Astrocyte (in vitro differentiated cells and primary cell): ENCODE measurements around the gene KANK4. TPM values are rescaled to one million over a fixed set of nuclear protein-coding genes. Genes with fewer than 3 reads are reported as not detected.

ENCODE experiments used
- DNase-seq: peaks from one replicate; pipeline ENCODE4 v3.0.0-alpha.2; 2010; ENCODE audit warnings: low read depth
- FAIRE-seq: peaks from 2 replicates; lab custom pipeline; 2011; peaks lifted over from hg19 to GRCh38; lab: Jason Lieb, UNC
- H2AFZ ChIP-seq: 2 replicates; pipeline ENCODE4 v1.6.0; 2012; ENCODE audit warnings: low read depth, low read length, inconsistent platforms
- H3K27ac ChIP-seq: 2 replicates; pipeline ENCODE4 v1.5.1; 2011; ENCODE audit warnings: low read depth, low read length, inconsistent platforms
- H3K27me3 ChIP-seq: 2 replicates; pipeline ENCODE4 v1.6.0; 2011; ENCODE audit warnings: low read length, inconsistent platforms; ENCODE audit not compliant: insufficient read depth
- H3K36me3 ChIP-seq: 2 replicates; pipeline ENCODE4 v1.5.1; 2011; ENCODE audit warnings: low read length, inconsistent platforms; ENCODE audit not compliant: insufficient read depth
- H3K4me1 ChIP-seq: 2 replicates; pipeline ENCODE4 v1.5.1; 2011; ENCODE audit warnings: low read length, inconsistent platforms; ENCODE audit not compliant: insufficient read depth
- H3K4me2 ChIP-seq: 2 replicates; pipeline ENCODE4 v1.6.0; 2012; ENCODE audit warnings: low read length, inconsistent platforms
- H3K4me3 ChIP-seq: 2 replicates; pipeline ENCODE4 v1.5.1; 2011; ENCODE audit warnings: low read depth, mild to moderate bottlenecking, low read length, inconsistent platforms; ENCODE audit not compliant: insufficient read depth
- H3K79me2 ChIP-seq: 2 replicates; pipeline ENCODE4 v1.6.0; 2012; ENCODE audit warnings: mild to moderate bottlenecking, low read length, inconsistent platforms; ENCODE audit not compliant: insufficient read depth
- H3K9ac ChIP-seq: 2 replicates; pipeline ENCODE4 v1.6.0; 2012; ENCODE audit warnings: mild to moderate bottlenecking, low read length, inconsistent platforms
- H3K9me3 ChIP-seq: 2 replicates; pipeline ENCODE4 v1.5.1; 2012; ENCODE audit warnings: low read depth, mild to moderate bottlenecking, low read length, inconsistent platforms; ENCODE audit not compliant: insufficient read depth
- H4K20me1 ChIP-seq: 2 replicates; pipeline ENCODE4 v1.6.0; 2012; ENCODE audit warnings: low read length, inconsistent platforms; ENCODE audit not compliant: insufficient read depth
- H3K27ac Mint-ChIP-seq: one replicate; pipeline ENCODE4 v1.8.0; 2021; ENCODE audit warnings: mild to moderate bottlenecking, mixed read lengths; ENCODE audit not compliant: unreplicated experiment
- H3K27me3 Mint-ChIP-seq: one replicate; pipeline ENCODE4 v1.8.0; 2021; ENCODE audit warnings: low read depth, mixed read lengths; ENCODE audit not compliant: unreplicated experiment
- H3K36me3 Mint-ChIP-seq: one replicate; pipeline ENCODE4 v1.8.0; 2021; ENCODE audit warnings: low read depth, mixed read lengths; ENCODE audit not compliant: unreplicated experiment
- H3K4me1 Mint-ChIP-seq: one replicate; pipeline ENCODE4 v1.8.0; 2021; ENCODE audit warnings: low read depth, mixed read lengths; ENCODE audit not compliant: unreplicated experiment
- H3K4me3 Mint-ChIP-seq: one replicate; pipeline ENCODE4 v1.8.0; 2021; ENCODE audit warnings: mild to moderate bottlenecking, moderate library complexity, mixed read lengths; ENCODE audit not compliant: unreplicated experiment
- H3K9me3 Mint-ChIP-seq: one replicate; pipeline ENCODE4 v1.8.0; 2021; ENCODE audit warnings: mild to moderate bottlenecking, mixed read lengths; ENCODE audit not compliant: unreplicated experiment
- EZH2 ChIP-seq: IDR thresholded peaks from 2 replicates; pipeline ENCODE4 v1.6.1; 2012; ENCODE audit warnings: mild to moderate bottlenecking, low read length, inconsistent platforms; ENCODE audit not compliant: insufficient read depth
- total RNA-seq: library from RNA; stranded (reverse); gene quantifications from 2 replicates; pipeline ENCODE4 v1.2.1, GENCODE V29; 2021
- TF ChIP-seq, protein P1 (sequence below): IDR thresholded peaks from 2 replicates; pipeline ENCODE4 v1.5.1; 2011; ENCODE audit warnings: low read depth, mild to moderate bottlenecking, inconsistent platforms, low read length, moderate library complexity; ENCODE audit not compliant: insufficient read depth

KANK4 gene
- total RNA-seq, 1 donor from 2014 or later = 8.5 TPM

- H4K20me1 ChIP-seq = no peaks in the 10 kb centered on the region
- Mint-ChIP-seq H3K27ac (no peak overlapping the region), H3K4me1 (peaks cover 3% of the 10 kb centered on the region), H3K4me3 (no peak overlapping the region), H3K36me3 (peaks cover 21% of the 10 kb centered on the region), H3K9me3 (peaks cover 4% of the 10 kb centered on the region), H3K27me3 (no peaks in the 10 kb centered on the region)
- H3K4me2 ChIP-seq = no peak overlapping the region
- no peaks in the 10 kb centered on the region for H3K36me3 ChIP-seq
- H3K79me2 ChIP-seq = no peaks in the 10 kb centered on the region
- peaks cover 3% of the 10 kb centered on the region for H3K9me3 ChIP-seq
- H3K27ac ChIP-seq = no peak overlapping the region
- H3K27me3 ChIP-seq = peaks cover 6% of the 10 kb centered on the region
- DNase-seq = no peak
- H3K9ac ChIP-seq = no peak overlapping the region
- no peak overlapping the region for H2AFZ ChIP-seq
- H3K4me3 ChIP-seq = no peak overlapping the region
- FAIRE-seq = no peak
- no peaks in the 10 kb centered on the region for H3K4me1 ChIP-seq
- TF ChIP-seq, protein P1, sequence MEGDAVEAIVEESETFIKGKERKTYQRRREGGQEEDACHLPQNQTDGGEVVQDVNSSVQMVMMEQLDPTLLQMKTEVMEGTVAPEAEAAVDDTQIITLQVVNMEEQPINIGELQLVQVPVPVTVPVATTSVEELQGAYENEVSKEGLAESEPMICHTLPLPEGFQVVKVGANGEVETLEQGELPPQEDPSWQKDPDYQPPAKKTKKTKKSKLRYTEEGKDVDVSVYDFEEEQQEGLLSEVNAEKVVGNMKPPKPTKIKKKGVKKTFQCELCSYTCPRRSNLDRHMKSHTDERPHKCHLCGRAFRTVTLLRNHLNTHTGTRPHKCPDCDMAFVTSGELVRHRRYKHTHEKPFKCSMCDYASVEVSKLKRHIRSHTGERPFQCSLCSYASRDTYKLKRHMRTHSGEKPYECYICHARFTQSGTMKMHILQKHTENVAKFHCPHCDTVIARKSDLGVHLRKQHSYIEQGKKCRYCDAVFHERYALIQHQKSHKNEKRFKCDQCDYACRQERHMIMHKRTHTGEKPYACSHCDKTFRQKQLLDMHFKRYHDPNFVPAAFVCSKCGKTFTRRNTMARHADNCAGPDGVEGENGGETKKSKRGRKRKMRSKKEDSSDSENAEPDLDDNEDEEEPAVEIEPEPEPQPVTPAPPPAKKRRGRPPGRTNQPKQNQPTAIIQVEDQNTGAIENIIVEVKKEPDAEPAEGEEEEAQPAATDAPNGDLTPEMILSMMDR = no peak
- TF ChIP-seq EZH2 = no peak
Measured at GRCh38 chr1:62269851-62270495, 49.3 kb downstream of the KANK4 start.

DNA sequence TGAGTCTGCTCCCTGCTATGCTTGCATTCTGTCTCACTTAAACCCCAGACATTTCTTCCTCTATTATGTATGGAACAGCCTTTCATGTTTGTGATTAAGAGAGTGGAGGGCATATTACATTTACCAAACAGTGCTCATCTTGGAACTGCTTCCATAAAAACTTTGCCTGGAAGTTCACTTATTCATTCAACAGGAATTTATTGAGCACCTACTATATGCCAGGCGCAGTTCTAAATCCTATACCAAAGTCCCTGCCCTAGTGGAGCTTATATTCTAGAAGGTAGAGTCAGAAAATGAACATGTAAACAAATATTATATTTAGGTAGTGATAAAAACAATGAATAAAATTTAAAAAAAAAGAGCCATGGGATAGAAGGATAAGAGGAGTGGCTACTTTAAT is 49.8 kb downstream of the KANK4 start:
- Histone ChIP-seq H3K27me3 (peaks cover 7% of the 10 kb centered on the region), H4K20me1 (no peaks in the 10 kb centered on the region), H3K36me3 (no peaks in the 10 kb centered on the region), H3K9ac (no peak overlapping the region), H2AFZ (no peak overlapping the region), H3K4me2 (no peak overlapping the region), H3K9me3 (peaks cover 3% of the 10 kb centered on the region), H3K27ac (no peak overlapping the region), H3K4me3 (no peak overlapping the region), H3K79me2 (no peaks in the 10 kb centered on the region), H3K4me1 (no peaks in the 10 kb centered on the region)
- H3K27me3 Mint-ChIP-seq = no peaks in the 10 kb centered on the region
- no peak overlapping the region for H3K27ac Mint-ChIP-seq
- no peak for FAIRE-seq
- no peak overlapping the region for H3K4me3 Mint-ChIP-seq
- TF ChIP-seq, protein P1 = no peak
- TF ChIP-seq EZH2 = no peak
- peaks cover 3% of the 10 kb centered on the region for H3K4me1 Mint-ChIP-seq
- peaks cover 17% of the 10 kb centered on the region for H3K36me3 Mint-ChIP-seq
- no peak for DNase-seq
- H3K9me3 Mint-ChIP-seq = peaks cover 4% of the 10 kb centered on the region

- no peak for FAIRE-seq
- H3K4me2 ChIP-seq = no peak overlapping the region
- H3K4me1 Mint-ChIP-seq = peaks cover 8% of the 10 kb centered on the region
Measured at GRCh38 chr1:62268315-62268714, 50.9 kb downstream of the KANK4 start.

More at GRCh38 chr1:62268315-62268714, 50.9 kb downstream of the KANK4 start:
- Mint-ChIP-seq H3K27me3 (no peaks in the 10 kb centered on the region), H3K4me3 (no peak overlapping the region), H3K36me3 (peaks cover 13% of the 10 kb centered on the region), H3K9me3 (peaks cover 4% of the 10 kb centered on the region), H3K27ac (no peak overlapping the region)
- Histone ChIP-seq H4K20me1 (no peaks in the 10 kb centered on the region), H3K4me1 (no peaks in the 10 kb centered on the region), H3K79me2 (no peaks in the 10 kb centered on the region), H2AFZ (no peak overlapping the region), H3K36me3 (no peaks in the 10 kb centered on the region), H3K27me3 (peaks cover 9% of the 10 kb centered on the region), H3K4me3 (no peak overlapping the region), H3K9ac (no peak overlapping the region), H3K27ac (no peak overlapping the region), H3K9me3 (no peaks in the 10 kb centered on the region)
- no peak for DNase-seq
- TF ChIP-seq, protein P1 = no peak
- no peak for TF ChIP-seq EZH2
